Activated naive CD8-positive, alpha-beta T cell treated with anti-CD3 and anti-CD28 coated beads, Interleukin-2, amount 50 U/mL, for 16 hours (primary cell): ENCODE results near the gene NEBL.
"Not testable (repeated sequence)": the region's sequence is repeated elsewhere in the genome, so short reads cannot be mapped to it uniquely, and the experiment has no call there.

ENCODE experiments used
- DNase-seq: peaks from one replicate; pipeline ENCODE4 v3.0.0-alpha.2; 2020; ENCODE audit warnings: low read depth, low spot score

Gene NEBL

GRCh38 chr10:20897146-20897825 lies at the start of gene NEBL:
TSS of gene NEBL (minus strand) at chr10:20897311. CDS start at chr10:20897205, 106 bp downstream.
- no peak for DNase-seq

- DNase-seq = no peak
These were observed 48.6 kb upstream of the NEBL start for GRCh38 chr10:20945546-20946332.

- DNase-seq = no peak
These were observed 47.8 kb upstream of the NEBL start for GRCh38 chr10:20944789-20945502.

GRCh38 chr10:20939414-20939813 lies 42.3 kb upstream of the NEBL start:
- not testable (repeated sequence) for DNase-seq

- no peak for DNase-seq
These were observed 39.3 kb upstream of the NEBL start for GRCh38 chr10:20936396-20936795.

GRCh38 chr10:20935931-20936330 lies 38.8 kb upstream of the NEBL start:
- DNase-seq = no peak

- no peak for DNase-seq
These were observed 38.2 kb upstream of the NEBL start for GRCh38 chr10:20935301-20935700.

GRCh38 chr10:20933705-20934104 lies 36.6 kb upstream of the NEBL start:
- DNase-seq = no peak

GRCh38 chr10:20932606-20933126 lies 35.6 kb upstream of the NEBL start:
- no peak for DNase-seq

GRCh38 chr10:20931156-20931795 lies 34.2 kb upstream of the NEBL start:
- no peak for DNase-seq

- no peak for DNase-seq
These were observed 30.3 kb upstream of the NEBL start for GRCh38 chr10:20927456-20927855.

GRCh38 chr10:20922451-20922850 lies 25.3 kb upstream of the NEBL start:
- no peak for DNase-seq

- no peak for DNase-seq
These were observed 24.9 kb upstream of the NEBL start for GRCh38 chr10:20922033-20922432.

- DNase-seq = no peak
These were observed 22.9 kb upstream of the NEBL start for GRCh38 chr10:20920061-20920460.

- DNase-seq = no peak
These were observed 22.4 kb upstream of the NEBL start for GRCh38 chr10:20919481-20919880.

GRCh38 chr10:20916976-20917375 lies 19.9 kb upstream of the NEBL start:
- no peak for DNase-seq

- no peak for DNase-seq
These were observed 15.9 kb upstream of the NEBL start for GRCh38 chr10:20912969-20913368.

GRCh38 chr10:20911626-20912025 lies 14.5 kb upstream of the NEBL start:
- no peak for DNase-seq

- DNase-seq = no peak
These were observed 12.7 kb upstream of the NEBL start for GRCh38 chr10:20909801-20910200.

GRCh38 chr10:20908391-20908790 lies 11.3 kb upstream of the NEBL start:
- DNase-seq = no peak

GRCh38 chr10:20903635-20904390 lies 6.7 kb upstream of the NEBL start:
- no peak for DNase-seq
